GM21423 (cell line): ENCODE results near the gene RRM1.
"Not testable (repeated sequence)": the region's sequence is repeated elsewhere in the genome, so short reads cannot be mapped to it uniquely, and the experiment has no call there.

Source experiments
- ATAC-seq: cut with Tn5 transposase; IDR thresholded peaks from one replicate; pipeline ENCODE4 v1.9.1; 2021; ENCODE audit warnings: mild to moderate bottlenecking, moderate library complexity; ENCODE audit not compliant: unreplicated experiment

RRM1 gene

GRCh38 chr11:4094348-4095291, at the start of gene RRM1:
RRM1 (plus strand) TSS chr11:4094799; CDS start chr11:4095013, 214 bp downstream.
- peak; percentile 96 for ATAC-seq

- no peak for ATAC-seq
Measured at GRCh38 chr11:4044976-4045646, 49.5 kb upstream of the RRM1 start.

GRCh38 chr11:4048340-4048739, 46.3 kb upstream of the RRM1 start:
- ATAC-seq, result no peak

- no peak for ATAC-seq
Measured at GRCh38 chr11:4049006-4049405, 45.6 kb upstream of the RRM1 start.

- no peak for ATAC-seq
Measured at GRCh38 chr11:4050138-4050537, 44.5 kb upstream of the RRM1 start.

GRCh38 chr11:4053200-4053599, 41.4 kb upstream of the RRM1 start:
- not testable (repeated sequence) for ATAC-seq

- no peak for ATAC-seq
Measured at GRCh38 chr11:4054643-4055042, 40.0 kb upstream of the RRM1 start.

- ATAC-seq, result no peak
Measured at GRCh38 chr11:4059424-4059823, 35.2 kb upstream of the RRM1 start.

- no peak for ATAC-seq
Measured at GRCh38 chr11:4060182-4060923, 34.2 kb upstream of the RRM1 start.

GRCh38 chr11:4061700-4062099, 32.9 kb upstream of the RRM1 start:
- no peak for ATAC-seq

- no peak for ATAC-seq
Measured at GRCh38 chr11:4063348-4063747, 31.3 kb upstream of the RRM1 start.

- no peak for ATAC-seq
Measured at GRCh38 chr11:4064278-4064955, 30.2 kb upstream of the RRM1 start.

- no peak for ATAC-seq
Measured at GRCh38 chr11:4065086-4065485, 29.5 kb upstream of the RRM1 start.

- ATAC-seq, result no peak
Measured at GRCh38 chr11:4065601-4066377, 28.8 kb upstream of the RRM1 start.

- no peak for ATAC-seq
Measured at GRCh38 chr11:4066910-4067309, 27.7 kb upstream of the RRM1 start.

GRCh38 chr11:4068962-4069361, 25.6 kb upstream of the RRM1 start:
- no peak for ATAC-seq

GRCh38 chr11:4071325-4071724, 23.3 kb upstream of the RRM1 start:
- no peak for ATAC-seq

GRCh38 chr11:4071914-4072313, 22.7 kb upstream of the RRM1 start:
- ATAC-seq, result no peak

- peak; percentile 51 for ATAC-seq
Measured at GRCh38 chr11:4072668-4073285, 21.8 kb upstream of the RRM1 start.

- ATAC-seq, result no peak
Measured at GRCh38 chr11:4074266-4074665, 20.3 kb upstream of the RRM1 start.
